M059J (cell line): Measurements from ENCODE around the gene TOP3A. TPM values are rescaled to one million over a fixed set of nuclear protein-coding genes. Genes with fewer than 3 reads are reported as not detected.

Source experiments
- DNase-seq: peaks from one replicate; pipeline ENCODE4 v3.0.0-alpha.2; 2012; ENCODE audit warnings: low read depth
- total RNA-seq: library from RNA; depleted of rRNA; stranded (reverse); fragments of >200 nt; shearing (Covaris generic); gene quantifications from 2 replicates; pipeline ENCODE4 v1.2.3, GENCODE V29; 2014

TOP3A gene
- total RNA-seq, 1 experiment from 2014 or later: 49.2 TPM

GRCh38 chr17:18280249-18280648 is 34.5 kb downstream of the TOP3A start:
- DNase-seq: no peak

DNA sequence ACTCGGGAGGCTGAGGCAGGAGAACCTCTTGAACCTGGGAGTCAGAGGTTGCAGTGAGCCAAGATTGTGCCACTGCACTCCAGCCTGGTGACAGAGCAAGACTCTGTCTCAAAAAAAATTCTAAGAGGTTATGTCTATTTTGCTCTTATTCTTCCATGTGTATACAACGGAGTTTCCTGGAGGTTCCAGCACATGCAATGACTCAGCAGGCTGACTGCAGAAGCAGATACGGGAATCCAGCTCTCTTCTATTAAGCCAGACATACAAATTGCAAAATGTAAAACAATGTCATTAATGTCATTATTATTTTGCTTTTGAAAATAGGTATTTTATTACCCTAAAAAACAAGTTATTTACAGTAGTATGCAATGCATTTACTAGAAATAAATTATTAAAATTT is 35.9 kb downstream of the TOP3A start:
- no peak for DNase-seq

- no peak for DNase-seq
Measured at GRCh38 chr17:18277076-18277475, 37.7 kb downstream of the TOP3A start.

- DNase-seq: no peak
Measured at GRCh38 chr17:18270046-18270931, 44.5 kb downstream of the TOP3A start.

GRCh38 chr17:18267927-18268711 is 46.7 kb downstream of the TOP3A start:
- DNase-seq: peak; percentile 61

DNA sequence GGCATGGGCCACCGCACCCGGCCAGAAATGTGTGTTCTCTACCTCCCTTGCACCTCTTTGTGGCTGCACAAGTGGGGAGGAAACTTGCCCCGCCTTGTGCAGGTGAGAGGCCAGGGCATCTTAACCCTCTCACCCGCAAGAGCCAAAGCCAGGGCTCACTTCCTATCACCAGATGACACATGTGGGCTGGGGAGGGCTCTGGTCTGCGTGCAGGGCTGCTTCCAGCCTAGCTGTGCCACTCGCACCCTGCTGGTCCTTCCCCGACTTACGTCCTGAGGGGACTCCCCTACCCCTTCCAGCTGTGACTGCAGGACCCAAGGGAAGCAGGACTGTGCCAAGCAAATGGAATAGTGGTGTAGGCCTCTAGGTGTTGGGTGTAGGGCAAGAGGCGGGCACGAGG is 47.4 kb downstream of the TOP3A start:
- DNase-seq: no peak

- no peak for DNase-seq
Measured at GRCh38 chr17:18263885-18264682, 50.7 kb downstream of the TOP3A start.

DNA sequence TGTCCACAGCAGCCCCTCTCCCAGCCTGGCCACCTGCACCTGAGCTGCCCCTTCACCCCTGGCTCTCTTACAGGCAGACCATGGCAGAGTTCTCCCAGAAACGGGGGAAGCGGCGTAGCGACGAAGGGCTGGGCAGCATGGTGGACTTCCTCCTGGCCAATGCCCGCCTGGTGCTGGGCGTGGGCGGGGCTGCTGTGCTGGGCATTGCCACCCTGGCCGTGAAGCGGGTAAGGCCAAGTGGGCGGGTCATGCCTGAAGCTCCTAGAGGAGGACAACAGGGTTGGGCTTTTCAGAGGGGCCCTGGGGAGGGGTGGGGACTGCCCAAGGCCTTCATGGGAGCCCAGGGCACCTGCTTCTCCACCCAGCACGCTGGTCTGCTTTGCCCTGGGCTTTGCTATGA is 52.2 kb downstream of the TOP3A start:
- DNase-seq: no peak

DNA sequence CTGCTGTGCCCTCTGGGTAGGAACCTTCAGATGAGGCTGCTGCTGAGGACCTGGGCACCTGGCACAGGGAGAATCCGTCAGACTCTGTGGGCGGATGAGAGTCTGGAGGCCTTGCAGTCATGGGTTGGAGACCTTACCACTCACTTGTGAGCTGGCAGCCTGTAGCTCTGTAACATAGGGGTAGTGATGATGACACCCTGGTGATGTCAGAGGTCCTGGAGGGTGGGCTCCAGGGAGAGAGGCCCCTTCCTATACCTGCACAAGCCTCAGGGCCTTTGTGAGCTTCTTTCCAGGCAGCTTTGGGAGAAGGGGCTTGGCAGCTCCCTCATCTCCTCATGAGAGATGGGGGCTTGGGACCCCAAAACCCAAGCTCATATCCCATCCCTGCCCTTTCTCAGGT is 52.7 kb downstream of the TOP3A start:
- DNase-seq: no peak

DNA sequence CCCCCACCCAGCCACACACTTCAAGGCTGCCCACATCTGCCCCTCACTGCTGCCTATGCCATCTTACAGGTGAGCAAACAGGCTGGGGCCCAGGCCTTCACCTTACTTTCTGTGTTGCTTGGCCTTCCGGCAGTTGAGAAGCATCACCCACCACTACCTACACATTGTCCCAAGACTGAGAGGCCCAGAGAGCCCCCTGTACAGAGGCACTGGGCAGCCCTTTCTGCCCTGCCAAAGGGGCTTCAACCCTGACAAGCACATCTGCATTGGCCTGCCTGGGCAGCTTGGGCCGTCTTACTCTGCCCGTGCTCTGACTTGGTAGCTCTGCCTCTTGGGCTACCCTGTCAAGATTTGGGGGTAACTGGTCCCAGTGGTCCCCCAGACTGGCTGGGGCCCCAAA is 53.1 kb downstream of the TOP3A start:
- no peak for DNase-seq

GRCh38 chr17:18261146-18261515 is 53.7 kb downstream of the TOP3A start:
- peak; percentile 89 for DNase-seq

GRCh38 chr17:18260332-18261145 is 54.3 kb downstream of the TOP3A start, which contains the start of gene MIEF2:
Gene MIEF2 (plus strand): TSS chr17:18260662. CDS start chr17:18262721, 2,059 bp downstream.
- DNase-seq: peak; percentile 93

- peak; percentile 81 for DNase-seq
Measured at GRCh38 chr17:18259621-18260331, 55.0 kb downstream of the TOP3A start.

- peak; percentile 50 for DNase-seq
Measured at GRCh38 chr17:18258356-18259038, 56.3 kb downstream of the TOP3A start, which contains the start of gene FLII. Gene FLII (minus strand): TSS chr17:18258738. CDS start chr17:18258690, 48 bp downstream.

GRCh38 chr17:18257982-18258355 is 56.8 kb downstream of the TOP3A start:
- DNase-seq: peak; percentile 86

DNA sequence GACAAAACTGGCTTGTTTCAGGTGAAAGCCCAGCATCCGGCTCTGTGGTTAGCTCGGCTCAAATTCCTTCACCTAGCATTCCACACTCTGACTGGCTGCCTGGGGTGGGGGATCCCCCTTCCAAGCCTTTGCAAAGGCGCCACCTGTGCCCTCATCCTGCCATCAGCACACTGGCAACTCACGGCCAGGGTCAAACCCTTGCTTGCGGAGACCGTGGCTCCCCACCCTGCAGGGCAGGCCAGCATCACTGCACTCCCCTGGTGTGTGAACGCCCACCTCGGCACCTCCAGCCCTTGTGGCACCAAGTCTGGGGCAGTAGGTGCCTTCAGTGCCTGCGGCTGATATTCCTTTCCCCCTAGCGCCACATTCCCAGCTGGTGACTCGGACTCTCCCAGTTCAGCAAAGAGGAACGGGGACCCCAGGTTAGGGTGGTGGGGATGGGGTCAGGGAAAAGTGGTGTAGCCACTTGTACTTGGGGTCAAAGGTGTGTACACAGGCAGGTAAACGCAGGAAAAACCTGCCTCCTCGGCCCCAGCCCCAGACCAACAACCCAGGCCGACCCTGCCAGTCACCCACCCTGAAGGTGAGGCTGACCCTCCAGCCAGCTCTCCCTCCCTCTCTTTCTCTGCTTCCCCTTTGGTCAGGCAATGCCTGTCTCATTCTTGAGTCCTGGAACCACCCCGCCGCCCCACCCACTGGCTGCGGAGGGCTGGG is 57.4 kb downstream of the TOP3A start:
- DNase-seq: peak; percentile 73

- DNase-seq: no peak
Measured at GRCh38 chr17:18256776-18257175, 58.0 kb downstream of the TOP3A start.

DNA sequence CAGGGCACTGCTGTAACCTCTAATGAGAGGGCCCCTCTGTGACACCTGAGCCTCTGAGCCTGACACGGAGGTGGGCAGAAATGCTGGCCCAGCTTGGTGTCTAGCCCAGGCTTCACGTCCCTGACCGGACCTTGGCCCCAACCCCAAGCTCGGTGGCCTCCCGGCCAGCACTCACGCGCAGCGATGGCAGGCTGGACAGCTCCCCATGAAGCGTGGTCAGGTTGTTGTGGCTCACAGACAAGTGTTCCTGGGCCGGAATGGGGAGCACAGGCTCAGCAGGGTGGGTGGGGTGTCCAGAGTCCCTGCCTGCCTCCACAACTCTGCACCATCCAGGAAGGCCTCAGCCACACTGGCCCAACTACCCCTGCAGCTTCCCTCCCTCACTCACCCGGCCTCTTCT is 58.4 kb downstream of the TOP3A start:
- no peak for DNase-seq
